HFF-Myc (cell line): ENCODE results near the gene COL6A2.
"Not testable (repeated sequence)": the region's sequence is repeated elsewhere in the genome, so short reads cannot be mapped to it uniquely, and the experiment has no call there.

ENCODE experiments used
- DNase-seq: peaks from one replicate; pipeline ENCODE4 v3.0.0-alpha.2; 2011; ENCODE audit warnings: low read depth; ENCODE audit errors: extremely low read depth
- H3K4me3 ChIP-seq: replicated peaks from 2 replicates; pipeline ENCODE4 v1.5.1; 2011; ENCODE audit warnings: low read depth, mild to moderate bottlenecking, control low read depth, low read length
- CTCF ChIP-seq: IDR thresholded peaks from 2 replicates; pipeline ENCODE4 v1.5.1; 2012; ENCODE audit warnings: mild to moderate bottlenecking, low read depth, low read length, control low read depth; ENCODE audit errors: missing control alignments

The COL6A2 gene

GRCh38 chr21:46083791-46084561 is 13.9 kb upstream of the COL6A2 start:
- no peak overlapping the region for H3K4me3 ChIP-seq
- TF ChIP-seq CTCF = no peak
- DNase-seq = no peak

GRCh38 chr21:46084709-46085108 is 13.2 kb upstream of the COL6A2 start:
- H3K4me3 ChIP-seq = no peak overlapping the region
- DNase-seq = no peak
- no peak for TF ChIP-seq CTCF

GRCh38 chr21:46085259-46085658 is 12.7 kb upstream of the COL6A2 start:
- not testable (repeated sequence) for H3K4me3 ChIP-seq, DNase-seq

GRCh38 chr21:46087641-46088040 is 10.3 kb upstream of the COL6A2 start:
- TF ChIP-seq CTCF = no peak
- H3K4me3 ChIP-seq = no peak overlapping the region
- no peak for DNase-seq

- H3K4me3 ChIP-seq = no peak overlapping the region
- no peak for TF ChIP-seq CTCF
- no peak for DNase-seq
These were observed 9.7 kb upstream of the COL6A2 start for GRCh38 chr21:46088189-46088588.

GRCh38 chr21:46089285-46089684 is 8.6 kb upstream of the COL6A2 start:
- DNase-seq = no peak
- H3K4me3 ChIP-seq = no peak overlapping the region
- TF ChIP-seq CTCF = no peak

- no peak overlapping the region for H3K4me3 ChIP-seq
- no peak for DNase-seq
- TF ChIP-seq CTCF = no peak
These were observed 6.8 kb upstream of the COL6A2 start for GRCh38 chr21:46091118-46091517.
